Suprapubic skin (tissue), 3 donors: ENCODE results near the gene CDC7.

Source experiments
- POLR2A ChIP-seq, 2 donors: fragments of 450-650 bp; IDR thresholded peaks; one replicate each; pipeline ENCODE4 v1.6.1; 2017; ENCODE audit warnings: antibody characterized with exemption in 2 of 2, mild to moderate bottlenecking in 2 of 2, moderate library complexity in 2 of 2
- TF ChIP-seq, protein P1 (sequence below), 2 donors: fragments of 200-600 bp in 1 of 2; fragments of 450-650 bp in 1 of 2; sonication (generic) in 1 of 2; IDR thresholded peaks; one replicate each; pipeline ENCODE4 v1.5.1; 2016 to 2019; ENCODE audit warnings: antibody characterized with exemption in 2 of 2, mild to moderate bottlenecking in 1 of 2, moderate library complexity in 1 of 2

DNA sequence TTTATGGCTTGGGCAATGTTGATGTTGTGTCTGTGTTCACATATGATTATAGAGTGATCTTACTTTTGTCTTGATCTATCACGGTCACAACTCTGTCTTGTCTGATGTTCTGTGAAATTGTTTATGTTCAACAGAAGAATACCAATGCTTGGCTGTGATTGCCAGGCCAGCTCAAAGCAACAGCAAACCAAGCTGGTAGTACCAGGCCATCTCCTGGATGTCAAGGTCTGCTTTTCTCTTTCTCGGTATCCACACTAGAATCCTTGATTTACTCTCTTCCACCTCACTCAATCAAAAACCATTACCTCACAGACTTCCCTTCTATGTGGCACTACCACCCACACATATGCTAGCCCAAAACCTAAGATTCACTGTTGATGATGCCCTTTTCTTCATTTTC, 1.3 kb upstream of the CDC7 start:
- no peak for TF ChIP-seq POLR2A (IDR thresholded peaks at IDR 0.05)
- TF ChIP-seq, protein P1, sequence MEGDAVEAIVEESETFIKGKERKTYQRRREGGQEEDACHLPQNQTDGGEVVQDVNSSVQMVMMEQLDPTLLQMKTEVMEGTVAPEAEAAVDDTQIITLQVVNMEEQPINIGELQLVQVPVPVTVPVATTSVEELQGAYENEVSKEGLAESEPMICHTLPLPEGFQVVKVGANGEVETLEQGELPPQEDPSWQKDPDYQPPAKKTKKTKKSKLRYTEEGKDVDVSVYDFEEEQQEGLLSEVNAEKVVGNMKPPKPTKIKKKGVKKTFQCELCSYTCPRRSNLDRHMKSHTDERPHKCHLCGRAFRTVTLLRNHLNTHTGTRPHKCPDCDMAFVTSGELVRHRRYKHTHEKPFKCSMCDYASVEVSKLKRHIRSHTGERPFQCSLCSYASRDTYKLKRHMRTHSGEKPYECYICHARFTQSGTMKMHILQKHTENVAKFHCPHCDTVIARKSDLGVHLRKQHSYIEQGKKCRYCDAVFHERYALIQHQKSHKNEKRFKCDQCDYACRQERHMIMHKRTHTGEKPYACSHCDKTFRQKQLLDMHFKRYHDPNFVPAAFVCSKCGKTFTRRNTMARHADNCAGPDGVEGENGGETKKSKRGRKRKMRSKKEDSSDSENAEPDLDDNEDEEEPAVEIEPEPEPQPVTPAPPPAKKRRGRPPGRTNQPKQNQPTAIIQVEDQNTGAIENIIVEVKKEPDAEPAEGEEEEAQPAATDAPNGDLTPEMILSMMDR (IDR thresholded peaks at IDR 0.05): no peak
